Activated T-helper 2 cell treated with anti-CD3 and anti-CD28 coated beads, Interferon-gamma antibody, Interleukin-2, Interleukin-4, amounts not matched to agents 10 μg/mL and 5 μg/mL and 100 μg/mL, durations not matched to agents 14 hours and 24 hours and 36 hours (primary cell): Measurements from ENCODE around the gene TBC1D10A. TPM values are rescaled to one million over a fixed set of nuclear protein-coding genes. Genes with fewer than 3 reads are reported as not detected.
A peak's percentile ranks its signal among the peaks of the same experiment; 100 is the strongest.
"Not testable (repeated sequence)": the region's sequence is repeated elsewhere in the genome, so short reads cannot be mapped to it uniquely, and the experiment has no call there.

Experiments
- DNase-seq: peaks from one replicate; pipeline ENCODE4 v3.0.0; 2021; ENCODE audit warnings: low spot score
- H3K27ac Mint-ChIP-seq: one replicate; pipeline ENCODE4 v1.8.0; 2021; ENCODE audit warnings: mixed read lengths
- H3K27me3 Mint-ChIP-seq: one replicate; pipeline ENCODE4 v1.8.0; 2021; ENCODE audit warnings: low read depth, mixed read lengths
- H3K36me3 Mint-ChIP-seq: one replicate; pipeline ENCODE4 v1.8.0; 2021; ENCODE audit warnings: low read depth, mixed read lengths
- H3K4me1 Mint-ChIP-seq: one replicate; pipeline ENCODE4 v1.8.0; 2021; ENCODE audit warnings: low read depth, mixed read lengths
- H3K4me3 Mint-ChIP-seq: one replicate; pipeline ENCODE4 v1.8.0; 2021; ENCODE audit warnings: low read depth, mild to moderate bottlenecking, moderate library complexity, mixed read lengths
- H3K9me3 Mint-ChIP-seq: one replicate; pipeline ENCODE4 v1.8.0; 2021; ENCODE audit warnings: mixed read lengths
- intact Hi-C: fragments of 100-400 bp; cut with micrococcal nuclease; formaldehyde crosslinking; loops from one replicate; pipeline ENCODE4 v1.15.1; 2023
- total RNA-seq: library from RNA; stranded (reverse); gene quantifications from 2 replicates; pipeline ENCODE4 v1.2.3, GENCODE V29; 2022

TBC1D10A gene
- total RNA-seq, 1 donor from 2014 or later, result 26.8 TPM

DNA sequence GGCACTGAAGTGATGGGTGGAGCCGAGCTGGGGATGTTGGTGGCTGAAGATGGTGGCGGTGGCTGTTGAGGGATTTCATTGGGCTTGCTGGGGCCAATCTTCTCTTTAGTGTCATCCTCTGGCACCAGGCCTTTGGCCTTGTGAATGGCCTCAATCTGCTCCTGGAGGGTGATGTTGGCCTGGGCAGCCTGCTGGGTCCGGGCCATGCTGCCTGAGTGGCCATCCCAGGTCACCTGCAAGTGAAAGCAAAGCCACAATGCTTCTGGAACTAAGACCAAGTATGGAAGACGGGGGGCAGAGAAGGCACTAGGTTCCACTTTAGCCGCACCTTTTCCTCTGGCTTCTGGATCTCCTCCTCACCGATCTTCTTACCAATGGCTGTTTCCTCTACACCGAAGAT is 12.1 kb upstream of the TBC1D10A start:
- intact Hi-C loops, result no loop called here
- H3K4me1 Mint-ChIP-seq, result peaks cover 20% of the 10 kb centered on the region
- no peaks in the 10 kb centered on the region for H3K9me3 Mint-ChIP-seq
- DNase-seq, result no peak
- H3K27ac Mint-ChIP-seq, result no peak overlapping the region
- no peak overlapping the region for H3K4me3 Mint-ChIP-seq
- H3K27me3 Mint-ChIP-seq, result no peaks in the 10 kb centered on the region
- peaks cover 96% of the 10 kb centered on the region for H3K36me3 Mint-ChIP-seq

DNA sequence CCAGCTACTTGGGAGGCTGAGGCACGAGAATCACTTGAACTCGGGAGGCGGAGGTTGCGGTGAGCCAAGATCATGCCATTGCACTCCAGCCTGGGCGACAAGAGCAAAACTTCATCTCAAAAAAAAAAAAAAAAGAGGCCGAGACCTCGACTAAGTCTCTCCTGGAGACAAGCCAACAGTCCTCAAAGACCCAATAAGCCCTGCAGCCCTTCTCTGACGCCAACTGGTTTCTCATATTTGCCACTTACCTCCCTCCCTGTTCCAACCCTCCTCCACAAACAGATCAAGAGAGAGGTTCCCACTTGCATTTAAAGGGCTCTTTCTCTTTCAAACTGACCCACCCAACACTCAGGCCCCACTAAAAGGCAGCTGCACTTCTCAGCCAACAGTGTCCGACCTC is 11.6 kb upstream of the TBC1D10A start:
- DNase-seq, intact Hi-C loops, H3K9me3 Mint-ChIP-seq, H3K4me3 Mint-ChIP-seq, H3K27ac Mint-ChIP-seq, H3K27me3 Mint-ChIP-seq: not testable (repeated sequence)
- Mint-ChIP-seq H3K4me1 (peaks cover 24% of the 10 kb centered on the region), H3K36me3 (peaks cover 96% of the 10 kb centered on the region)

DNA sequence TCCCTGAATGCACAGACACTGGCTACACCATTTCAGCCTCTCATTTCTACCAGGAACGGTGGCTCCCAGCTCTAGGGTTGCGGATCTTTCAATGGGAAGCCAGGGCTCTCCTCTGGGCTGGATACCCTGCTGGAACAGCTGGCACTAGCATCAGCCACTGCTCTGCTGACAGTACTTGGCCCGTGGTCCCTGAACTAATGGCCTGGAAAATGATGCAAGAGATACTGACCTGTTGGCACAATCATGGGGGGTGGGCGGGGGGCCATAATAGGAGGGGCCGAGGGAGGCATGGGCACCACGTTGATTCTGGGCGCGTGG is 10.7 kb upstream of the TBC1D10A start:
- intact Hi-C loops, result no loop called here
- peaks cover 34% of the 10 kb centered on the region for H3K4me1 Mint-ChIP-seq
- H3K36me3 Mint-ChIP-seq, result peaks cover 96% of the 10 kb centered on the region
- H3K4me3 Mint-ChIP-seq, result no peak overlapping the region
- H3K27me3 Mint-ChIP-seq, result no peaks in the 10 kb centered on the region
- H3K27ac Mint-ChIP-seq, result no peak overlapping the region
- DNase-seq, result no peak
- H3K9me3 Mint-ChIP-seq, result no peaks in the 10 kb centered on the region

DNA sequence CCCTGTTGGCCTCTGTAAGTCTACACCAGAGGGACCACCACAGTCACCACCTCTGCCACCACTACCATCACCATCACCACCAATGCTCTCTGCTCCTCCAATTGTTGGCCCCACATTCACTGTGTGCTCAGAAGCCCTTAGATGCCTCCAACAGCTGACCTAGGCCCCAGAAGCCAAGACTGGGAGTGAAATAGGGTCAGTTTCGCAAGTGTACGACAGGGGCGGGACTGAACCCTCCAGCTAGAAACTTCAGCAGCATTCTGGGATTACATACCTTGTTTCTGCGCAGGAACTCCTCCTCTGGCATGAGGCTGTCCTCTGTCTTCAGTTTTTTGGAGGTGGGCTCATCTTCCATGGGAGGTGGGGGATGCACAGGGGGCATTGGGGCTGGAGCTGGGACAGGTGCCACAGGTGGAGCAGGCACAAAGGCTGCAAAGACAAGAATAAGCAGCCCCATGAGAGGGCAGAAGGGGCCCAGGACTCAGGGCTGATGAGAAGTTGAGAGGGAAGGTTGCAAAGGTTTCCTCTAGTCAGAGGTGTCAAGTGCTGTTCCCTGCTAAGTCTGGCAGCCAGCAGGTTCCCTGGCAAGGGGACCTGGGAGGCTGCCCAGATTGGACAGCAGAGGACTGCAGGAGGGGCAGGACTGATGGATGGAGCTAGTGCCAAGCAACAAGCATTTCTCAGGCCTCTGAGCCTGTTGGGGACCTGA is 10.2 kb upstream of the TBC1D10A start:
- no peak for DNase-seq

DNA sequence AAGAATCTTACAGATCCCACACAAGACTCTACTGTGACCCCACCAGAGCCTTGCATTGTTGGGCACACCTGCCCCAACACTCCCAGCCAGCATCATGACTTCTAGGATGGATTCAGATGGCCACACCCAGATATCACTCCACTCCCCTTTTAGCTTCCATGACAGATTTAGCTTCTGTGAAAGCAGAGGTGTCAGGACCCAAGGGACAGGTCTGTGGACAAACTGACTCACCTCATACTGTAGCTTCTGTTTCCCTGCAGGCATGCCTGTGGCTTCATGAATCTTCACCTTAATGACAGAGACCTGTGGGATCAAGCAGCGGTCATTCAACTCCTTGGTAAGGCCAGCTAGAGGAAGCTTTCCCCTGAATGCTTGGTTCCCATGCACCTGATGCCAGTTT is 8.5 kb upstream of the TBC1D10A start:
- intact Hi-C loops, result no loop called here
- H3K4me1 Mint-ChIP-seq, result peaks cover 40% of the 10 kb centered on the region
- peak overlapping the region; percentile 64 for H3K27ac Mint-ChIP-seq
- no peaks in the 10 kb centered on the region for H3K27me3 Mint-ChIP-seq
- no peak overlapping the region for H3K4me3 Mint-ChIP-seq
- H3K9me3 Mint-ChIP-seq, result no peaks in the 10 kb centered on the region
- no peak for DNase-seq
- peaks cover 90% of the 10 kb centered on the region for H3K36me3 Mint-ChIP-seq

More for the DNA sequence above, 10.2 kb upstream of the TBC1D10A start:
- Mint-ChIP-seq H3K4me3 (no peak overlapping the region), H3K36me3 (peaks cover 95% of the 10 kb centered on the region), H3K27me3 (no peaks in the 10 kb centered on the region), H3K9me3 (no peaks in the 10 kb centered on the region), H3K27ac (no peak overlapping the region), H3K4me1 (peaks cover 37% of the 10 kb centered on the region)
- intact Hi-C loops, result no loop called here

DNA sequence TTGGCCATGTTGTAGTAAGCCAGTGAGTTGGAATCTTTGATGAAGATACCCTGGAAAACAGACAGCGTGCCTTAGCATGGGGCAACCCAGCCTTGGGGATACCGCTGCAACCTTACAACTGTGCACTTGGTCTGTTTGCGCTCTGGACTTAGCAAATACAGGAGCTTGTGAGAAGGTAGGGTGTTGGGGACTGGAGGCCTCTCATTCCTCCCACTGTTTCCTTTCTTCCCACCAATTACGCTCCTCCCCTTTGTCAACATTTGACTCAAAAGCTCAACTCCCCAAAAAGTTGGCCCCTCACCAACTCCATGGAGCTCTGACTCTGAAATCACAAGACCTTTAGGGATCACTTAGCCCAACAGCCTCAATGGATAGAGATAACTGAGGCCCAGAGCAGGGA is 7.9 kb upstream of the TBC1D10A start:
- no peak overlapping the region for H3K4me3 Mint-ChIP-seq
- intact Hi-C loops, result no loop called here
- no peaks in the 10 kb centered on the region for H3K27me3 Mint-ChIP-seq
- peak overlapping the region; percentile 64 for H3K27ac Mint-ChIP-seq
- no peak for DNase-seq
- peaks cover 90% of the 10 kb centered on the region for H3K36me3 Mint-ChIP-seq
- peaks cover 40% of the 10 kb centered on the region for H3K4me1 Mint-ChIP-seq
- H3K9me3 Mint-ChIP-seq, result no peaks in the 10 kb centered on the region

DNA sequence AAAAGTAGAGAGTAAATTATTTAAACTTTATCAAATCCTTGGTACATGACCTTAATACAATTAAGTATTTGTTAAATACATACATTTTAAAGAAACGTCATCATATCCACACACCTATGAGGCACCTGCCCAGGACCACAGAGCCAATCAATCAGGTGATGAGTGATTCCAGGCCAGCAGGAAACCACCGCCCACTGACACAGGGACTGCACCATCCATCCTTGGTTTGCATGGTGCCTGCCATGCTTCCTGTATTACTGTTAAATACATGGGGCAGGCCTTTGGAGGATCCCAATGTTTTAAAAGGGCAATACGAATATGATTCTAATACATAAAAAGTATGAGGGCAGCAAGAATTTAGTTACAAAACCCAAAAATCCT is 7.0 kb upstream of the TBC1D10A start:
- H3K27me3 Mint-ChIP-seq, result no peaks in the 10 kb centered on the region
- H3K4me3 Mint-ChIP-seq, result peak overlapping the region; percentile 19
- no peaks in the 10 kb centered on the region for H3K9me3 Mint-ChIP-seq
- H3K36me3 Mint-ChIP-seq, result peaks cover 85% of the 10 kb centered on the region
- H3K4me1 Mint-ChIP-seq, result peaks cover 41% of the 10 kb centered on the region
- peak overlapping the region; percentile 87 for H3K27ac Mint-ChIP-seq
- DNase-seq, result no peak
- intact Hi-C loops, result no loop called here

DNA sequence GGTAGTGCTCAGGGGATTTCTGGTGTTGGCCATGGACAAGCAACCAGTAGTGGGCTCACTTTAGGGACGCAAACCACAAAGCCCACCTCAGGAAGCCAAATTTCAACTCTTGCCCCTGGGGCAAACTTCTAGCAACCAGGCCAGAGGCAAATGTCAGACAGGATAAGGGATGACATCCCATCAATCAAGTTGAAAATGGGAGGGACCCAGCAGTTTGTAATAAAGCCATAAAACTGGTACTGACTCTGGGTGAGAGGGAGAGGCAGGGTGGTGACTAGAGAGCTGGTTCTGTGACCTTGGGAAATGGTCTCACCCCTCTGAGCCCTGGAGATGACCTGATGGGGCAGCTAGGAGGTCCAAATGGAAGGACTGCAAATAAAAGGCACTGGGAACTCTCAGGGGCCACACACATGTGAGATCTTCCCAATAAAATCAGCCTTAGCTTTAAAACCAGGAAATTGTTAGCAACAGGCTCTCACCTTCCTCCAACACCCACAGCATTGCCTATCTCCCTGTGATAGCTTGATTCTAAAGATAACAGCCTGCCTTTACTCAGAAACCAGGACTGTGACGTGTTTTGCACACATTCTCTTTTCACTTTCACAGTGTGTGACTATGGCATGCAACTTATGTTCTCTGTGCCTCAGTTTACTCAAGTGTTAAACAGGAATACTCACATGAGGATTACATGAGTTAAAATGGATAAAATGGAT is 6.4 kb upstream of the TBC1D10A start:
- DNase-seq, result no peak
- peaks cover 86% of the 10 kb centered on the region for H3K36me3 Mint-ChIP-seq
- intact Hi-C loops, result no loop called here

DNA sequence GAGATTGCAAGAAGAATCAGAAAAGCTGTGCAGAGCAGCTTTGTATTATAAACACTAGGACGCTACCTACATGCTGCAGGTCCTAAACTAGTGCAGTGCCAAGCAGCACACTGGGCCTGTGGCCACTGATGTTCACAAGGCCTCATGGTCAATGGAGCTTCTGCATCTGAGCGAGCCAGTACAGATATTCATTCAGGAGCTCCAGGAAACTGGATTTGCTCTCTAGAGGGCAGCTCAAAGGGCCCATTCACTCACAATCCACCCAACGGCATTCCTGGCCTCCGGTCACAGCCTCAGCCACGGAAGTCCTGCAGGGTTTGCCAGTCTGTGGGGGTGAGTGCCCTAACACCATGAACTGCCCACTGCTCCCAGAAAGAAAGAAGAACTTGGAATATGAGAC is 5.8 kb upstream of the TBC1D10A start:
- Mint-ChIP-seq H3K27me3 (no peaks in the 10 kb centered on the region), H3K4me1 (peaks cover 50% of the 10 kb centered on the region), H3K27ac (peak overlapping the region; percentile 87), H3K9me3 (no peaks in the 10 kb centered on the region), H3K4me3 (peak overlapping the region; percentile 21), H3K36me3 (peaks cover 80% of the 10 kb centered on the region)
- DNase-seq, result no peak
- intact Hi-C loops, result no loop called here

More for the DNA sequence above, 6.4 kb upstream of the TBC1D10A start:
- Mint-ChIP-seq H3K27ac (peak overlapping the region; percentile 87), H3K4me1 (peaks cover 45% of the 10 kb centered on the region), H3K4me3 (peak overlapping the region; percentile 21), H3K9me3 (no peaks in the 10 kb centered on the region), H3K27me3 (no peaks in the 10 kb centered on the region)

DNA sequence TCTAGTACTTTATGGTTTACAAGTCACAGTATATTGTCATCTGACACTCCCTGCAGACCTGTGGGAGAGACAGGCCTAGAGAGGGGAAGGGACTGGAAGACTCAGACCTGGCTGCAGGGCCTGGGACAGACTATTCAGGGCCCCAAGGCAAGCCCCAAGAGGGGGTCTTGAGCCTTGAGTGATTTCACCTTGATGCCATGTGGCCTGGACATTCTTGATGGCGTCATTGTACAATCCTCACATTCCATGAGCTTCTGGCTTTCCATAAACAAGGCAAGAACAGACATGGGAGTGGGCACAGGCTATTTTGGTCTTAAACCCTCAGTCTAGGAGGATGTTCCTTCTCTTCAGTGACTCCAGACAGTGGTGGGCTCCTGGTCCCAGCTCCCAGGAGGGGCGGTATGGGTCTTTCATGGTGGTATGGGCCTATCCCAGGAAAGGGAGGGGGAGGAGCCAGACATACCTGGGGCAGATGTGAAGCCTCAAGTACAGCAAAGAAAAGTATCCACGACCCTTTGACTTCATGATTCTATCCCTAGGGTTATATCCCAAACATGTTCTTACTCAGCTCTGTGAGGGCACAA is 1.8 kb upstream of the TBC1D10A start:
- Mint-ChIP-seq H3K27me3 (no peaks in the 10 kb centered on the region), H3K4me3 (no peak overlapping the region), H3K9me3 (no peaks in the 10 kb centered on the region), H3K27ac (no peak overlapping the region), H3K4me1 (peaks cover 55% of the 10 kb centered on the region), H3K36me3 (peaks cover 65% of the 10 kb centered on the region)
- intact Hi-C loops, result loop anchor here (5.0 kb wide), 2 partner anchors 94 to 226 kb away; no protein-coding TSS in a partner anchor
- DNase-seq, result no peak

DNA sequence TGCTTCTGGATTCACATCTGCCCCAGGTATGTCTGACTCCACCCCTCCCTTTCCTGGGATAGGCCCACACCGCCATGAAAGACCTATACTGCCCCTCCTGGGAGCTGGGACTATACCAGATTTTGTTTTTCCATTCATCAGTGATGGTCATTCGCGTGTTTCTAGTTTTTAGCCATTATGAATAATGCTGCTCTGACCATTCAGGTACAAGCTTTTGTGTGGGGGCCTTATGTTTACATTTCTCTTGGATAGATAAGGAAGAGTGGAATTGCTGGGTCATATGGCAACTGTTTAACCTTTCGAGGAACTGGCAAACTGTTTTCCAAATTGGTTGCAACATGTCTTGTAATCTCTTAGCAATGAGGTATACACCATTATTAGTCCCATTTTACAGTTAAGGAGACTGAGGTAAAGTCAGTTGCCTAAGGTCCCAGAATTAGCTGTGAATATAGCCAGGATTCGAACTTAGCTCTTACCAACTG is 1.2 kb upstream of the TBC1D10A start:
- Mint-ChIP-seq H3K9me3 (no peaks in the 10 kb centered on the region), H3K36me3 (peaks cover 65% of the 10 kb centered on the region), H3K4me1 (peaks cover 54% of the 10 kb centered on the region), H3K27ac (peak overlapping the region; percentile 58), H3K27me3 (no peaks in the 10 kb centered on the region), H3K4me3 (peak overlapping the region; percentile 72)
- intact Hi-C loops, result loop anchor here (2.0 to 5.0 kb wide), 3 partner anchors 29 to 226 kb away; partner anchors contain the start of genes CCDC157 and SF3A1
- DNase-seq, result no peak

DNA sequence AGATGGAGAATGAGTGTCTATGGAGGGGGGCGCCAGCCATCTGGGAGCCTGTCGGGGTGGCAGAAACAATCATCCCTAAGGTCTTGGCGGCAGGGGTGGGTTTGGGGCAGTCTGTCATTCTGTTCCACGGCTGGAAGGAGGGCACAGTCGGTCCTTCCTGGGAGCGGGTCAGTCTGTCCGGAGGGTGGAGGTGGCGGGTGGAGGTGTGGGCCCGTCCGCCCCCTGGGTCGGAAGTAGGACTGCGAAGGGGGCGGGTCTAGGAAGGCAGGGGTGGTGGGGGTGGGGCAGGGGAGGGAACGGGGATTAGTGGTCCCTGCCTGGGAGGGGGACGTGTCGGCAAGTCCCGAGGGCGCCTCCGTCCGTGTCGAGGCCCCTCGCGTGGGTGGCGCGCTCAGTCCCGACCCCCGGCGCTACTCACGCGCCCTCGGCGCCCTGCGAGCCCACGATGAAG is 461 bp downstream of the TBC1D10A start:
- Mint-ChIP-seq H3K27ac (peak overlapping the region; percentile 75), H3K36me3 (peaks cover 61% of the 10 kb centered on the region), H3K4me1 (peaks cover 47% of the 10 kb centered on the region), H3K4me3 (peak overlapping the region; percentile 76), H3K27me3 (no peaks in the 10 kb centered on the region), H3K9me3 (no peaks in the 10 kb centered on the region)
- DNase-seq, result no peak
- intact Hi-C loops, result loop anchor here (1.0 to 5.0 kb wide), 4 partner anchors 20 to 224 kb away; partner anchors contain the start of genes CCDC157 and SF3A1
